NCI-H2196 (cell line): ENCODE data around the gene CCDC38.

ENCODE experiments used
- DNase-seq: peaks from one replicate; lab custom pipeline; 2025; ENCODE audit not compliant: unreplicated experiment; lab: John Stamatoyannopoulos, UW

The CCDC38 gene

DNA sequence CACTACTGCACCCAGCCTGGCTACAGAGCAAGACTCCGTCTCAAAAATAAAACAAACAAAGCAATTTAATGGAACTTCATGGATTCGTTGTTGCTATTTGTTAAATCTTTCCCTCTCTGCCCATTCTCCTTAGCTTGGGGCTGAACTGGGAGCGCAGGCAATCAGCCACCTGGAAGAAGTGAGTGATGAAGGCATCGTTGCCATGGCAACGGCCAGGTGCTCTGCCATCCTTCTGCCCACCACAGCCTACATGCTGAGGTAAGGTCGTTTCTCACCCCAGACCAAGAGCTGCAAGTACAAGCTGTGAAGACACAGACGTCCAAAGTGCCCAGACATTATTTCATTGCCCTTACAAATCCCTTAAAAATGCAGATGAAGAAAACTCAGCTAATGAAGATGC lies 19.8 kb upstream of the CCDC38 start:
- DNase-seq, result no peak

DNA sequence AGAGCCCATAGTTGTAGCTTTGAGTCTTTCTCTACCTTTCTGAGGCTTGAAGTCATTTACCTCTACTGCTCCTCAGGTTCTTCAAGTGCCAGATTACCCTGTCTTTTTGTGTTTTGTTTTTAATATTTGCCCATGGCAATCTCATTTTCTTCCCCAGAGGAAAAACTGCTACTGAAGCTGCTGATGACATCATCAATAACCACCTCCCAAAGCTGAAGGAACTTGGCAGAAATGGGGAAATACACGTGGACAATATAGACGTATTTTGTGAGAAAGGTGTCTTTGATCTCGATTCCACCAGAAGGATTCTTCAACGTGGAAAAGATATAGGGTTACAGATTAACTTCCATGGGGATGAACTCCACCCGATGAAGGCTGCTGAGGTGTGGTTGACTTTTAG lies 17.8 kb upstream of the CCDC38 start:
- DNase-seq, result no peak

DNA sequence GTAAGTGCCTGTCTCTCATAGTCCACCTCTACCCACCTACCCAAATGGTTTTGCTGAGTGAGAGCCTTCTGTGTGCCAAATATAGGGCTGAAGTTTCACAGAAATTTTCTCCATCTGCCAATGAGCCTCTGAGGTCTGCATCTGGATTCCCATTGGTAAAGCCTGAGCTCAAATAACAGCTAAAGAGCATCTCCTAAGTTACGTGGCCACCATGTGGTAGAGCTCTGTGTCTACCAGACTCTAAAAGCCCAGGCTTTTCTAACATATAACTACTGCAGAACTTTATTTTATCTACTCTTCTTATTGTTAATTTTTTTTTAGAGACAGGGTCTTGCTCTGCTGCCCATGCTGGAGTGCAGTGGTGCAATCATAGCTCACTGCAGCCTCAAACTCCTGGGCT lies 16.7 kb upstream of the CCDC38 start:
- DNase-seq, result peak; percentile 15

DNA sequence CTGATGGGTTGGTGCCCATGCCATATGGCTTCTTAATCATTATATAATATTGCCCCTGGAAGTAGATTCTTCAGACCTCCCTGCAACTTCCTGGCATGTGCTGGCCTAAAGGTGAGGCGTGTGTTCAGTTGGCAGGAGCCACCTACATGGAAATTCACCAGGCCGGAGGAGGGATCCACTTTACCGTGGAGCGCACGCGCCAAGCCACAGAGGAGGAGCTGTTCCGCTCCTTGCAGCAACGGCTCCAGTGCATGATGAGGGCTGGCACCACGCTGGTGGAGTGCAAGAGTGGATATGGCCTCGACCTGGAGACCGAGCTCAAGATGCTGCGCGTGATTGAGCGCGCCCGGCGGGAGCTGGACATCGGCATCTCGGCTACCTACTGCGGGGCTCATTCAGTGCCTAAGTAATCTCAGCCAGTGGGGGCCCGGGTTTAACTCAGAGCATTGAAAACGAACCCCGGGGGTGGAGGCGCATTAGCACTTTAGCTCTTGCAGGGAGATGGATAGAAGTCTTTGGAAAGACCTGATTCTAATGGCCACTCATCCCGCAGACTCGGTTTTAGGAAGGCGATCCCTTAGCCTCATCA lies 14.2 kb upstream of the CCDC38 start:
- no peak for DNase-seq

DNA sequence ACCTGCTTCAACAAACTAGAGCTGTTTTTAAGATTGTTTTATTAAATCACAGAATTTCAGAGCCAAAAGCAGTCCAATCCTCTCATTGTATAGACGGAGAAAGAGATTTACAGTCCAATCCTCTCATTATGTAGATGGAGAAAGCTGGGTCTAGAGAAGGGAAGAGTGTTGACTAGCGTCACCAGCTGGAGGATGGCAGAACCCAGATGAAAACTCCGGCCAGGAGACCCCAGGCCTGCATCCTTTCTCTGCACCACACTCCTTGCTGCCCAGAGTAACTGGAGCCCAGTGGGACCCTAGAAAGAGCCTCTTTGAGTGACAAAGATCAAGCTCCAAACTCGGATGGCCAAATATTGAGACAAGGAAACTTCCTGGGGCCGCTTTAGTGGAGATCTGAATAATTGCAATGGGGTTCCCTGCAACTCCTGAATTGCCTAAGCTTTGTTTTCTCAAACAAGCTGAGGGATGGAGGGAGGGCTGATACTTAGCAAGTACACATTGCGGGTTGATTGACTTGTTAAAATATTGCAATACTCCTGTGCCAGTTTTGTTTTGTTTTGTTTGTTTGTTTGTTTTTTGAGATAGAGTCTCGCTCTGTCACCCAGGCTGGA lies 13.2 kb upstream of the CCDC38 start:
- no peak for DNase-seq

DNA sequence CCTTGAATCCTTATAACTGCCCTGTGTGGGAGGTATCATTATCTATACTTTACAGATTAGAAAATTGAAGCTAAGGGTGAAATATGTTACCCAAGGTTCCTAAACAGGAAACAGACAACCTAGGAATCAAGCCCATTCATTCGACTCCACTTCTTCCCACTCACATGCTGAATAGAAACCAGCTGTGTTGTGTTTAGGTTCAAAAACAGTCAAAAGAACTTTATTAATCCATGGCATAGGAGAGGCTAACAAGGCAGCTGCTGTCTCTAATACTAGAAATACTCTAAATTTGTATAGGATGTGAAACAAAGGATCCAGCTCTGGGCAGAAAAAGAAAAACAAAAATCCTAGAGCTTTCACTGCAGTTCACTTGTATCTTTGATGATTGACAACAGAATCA lies 10.6 kb upstream of the CCDC38 start:
- DNase-seq, result no peak

DNA sequence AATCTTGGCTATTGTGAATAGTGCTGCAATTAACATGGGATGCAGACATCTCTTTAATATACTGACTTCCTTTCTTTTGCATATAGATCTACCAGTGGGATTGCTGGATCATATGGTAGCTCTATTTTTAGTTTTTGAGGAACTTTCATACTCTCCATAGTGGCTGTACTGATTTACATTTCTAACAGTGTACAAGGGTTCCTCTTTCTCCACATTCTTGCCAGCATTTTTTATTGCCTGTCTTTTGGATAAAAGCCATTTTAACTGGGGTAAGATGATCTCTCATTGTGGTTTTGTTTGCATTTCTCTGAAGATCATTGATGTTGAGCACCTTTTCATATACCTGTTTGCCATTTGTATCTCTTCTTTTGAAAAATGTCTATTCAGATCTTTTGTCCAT lies 9.1 kb upstream of the CCDC38 start:
- peak; percentile 12 for DNase-seq

DNA sequence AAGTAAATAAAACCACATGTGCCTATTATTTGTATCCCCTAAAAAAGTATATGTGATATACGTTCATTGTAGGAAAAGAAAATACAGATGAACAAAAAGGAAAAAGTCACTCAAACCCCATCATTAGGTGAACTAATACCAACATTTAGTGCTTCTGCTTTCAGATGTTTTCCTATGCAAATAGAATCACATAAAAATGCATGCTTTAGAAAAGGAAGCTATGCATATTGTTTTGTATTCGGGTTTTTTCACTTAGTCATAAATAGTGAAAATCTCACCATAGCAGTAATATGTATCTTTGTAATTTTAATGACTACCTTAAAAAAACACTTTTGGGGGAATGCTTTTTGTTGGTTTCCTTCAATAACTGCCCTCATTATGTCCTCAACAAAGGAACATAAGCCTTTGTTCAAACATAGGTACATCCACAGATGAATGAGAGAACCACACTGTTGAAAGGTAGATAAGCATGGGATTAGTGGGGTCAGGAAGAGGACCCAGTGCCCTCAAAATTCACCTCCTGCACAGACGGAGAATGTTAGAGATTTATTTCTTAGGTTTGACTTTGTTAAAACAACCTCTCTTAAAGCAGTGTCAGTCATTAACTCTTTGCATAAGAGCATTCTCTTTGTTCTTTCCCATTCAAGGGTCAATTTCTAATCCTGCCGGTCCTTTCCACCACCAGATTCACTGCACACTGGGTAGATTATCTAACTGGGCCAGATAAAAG lies 7.2 kb upstream of the CCDC38 start:
- DNase-seq, result no peak

DNA sequence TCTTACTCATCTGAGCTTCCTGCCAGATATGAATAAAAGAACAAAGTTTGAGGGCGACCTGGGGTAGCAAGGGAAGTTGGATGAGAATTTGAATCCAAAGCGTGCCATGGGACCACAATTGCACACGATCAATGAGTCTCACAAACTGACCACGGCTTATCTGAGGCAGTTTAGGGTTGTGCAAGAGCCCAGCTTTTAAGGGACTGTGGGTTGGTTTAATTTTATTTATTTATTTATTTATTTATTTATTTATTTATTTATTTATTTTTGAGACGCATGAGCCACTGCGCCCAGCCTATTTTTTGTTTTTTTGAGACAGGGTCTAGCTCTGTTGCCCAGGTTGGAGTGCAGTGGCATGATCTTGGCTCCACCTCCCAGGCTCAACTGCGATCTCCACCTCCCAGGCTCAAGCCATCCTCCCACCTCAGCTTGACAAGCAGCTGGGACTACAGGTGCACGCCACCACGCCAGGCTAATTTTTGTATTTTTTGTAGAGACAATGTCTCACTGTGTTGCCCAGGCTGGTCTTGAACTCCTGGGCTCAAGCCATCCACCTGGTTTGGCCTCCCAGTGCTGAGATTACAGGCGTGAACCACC lies 1.8 kb upstream of the CCDC38 start:
- DNase-seq, result no peak

DNA sequence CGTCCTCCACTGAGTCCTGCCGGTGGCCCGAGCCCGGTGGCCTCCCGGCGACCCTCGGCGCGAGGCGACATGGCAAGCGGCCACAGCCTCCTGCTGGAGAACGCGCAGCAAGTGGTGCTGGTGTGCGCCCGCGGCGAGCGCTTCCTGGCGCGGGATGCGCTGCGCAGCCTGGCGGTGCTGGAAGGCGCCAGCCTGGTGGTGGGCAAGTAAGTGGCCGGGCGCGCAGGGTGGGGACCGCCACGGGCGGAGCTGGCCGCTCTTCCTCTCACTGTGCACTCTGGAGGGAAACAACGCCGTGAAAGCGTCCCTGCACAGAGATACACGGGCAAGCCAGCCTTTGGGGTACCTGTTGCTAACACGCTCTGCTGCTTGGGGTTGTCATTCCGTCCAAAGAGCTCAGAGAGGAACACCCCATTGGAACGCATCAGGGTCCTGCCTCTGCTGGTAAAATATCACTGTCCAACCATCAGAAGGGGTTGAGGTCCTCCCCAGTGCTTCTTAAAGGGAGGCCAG lies 972 bp upstream of the CCDC38 start, which contains the start of gene AMDHD1:
TSS of gene AMDHD1 (plus strand) at position 2 of the 513 bp plus-strand sequence. CDS start at position 70, 68 bp downstream.
- DNase-seq, result peak; percentile 46

DNA sequence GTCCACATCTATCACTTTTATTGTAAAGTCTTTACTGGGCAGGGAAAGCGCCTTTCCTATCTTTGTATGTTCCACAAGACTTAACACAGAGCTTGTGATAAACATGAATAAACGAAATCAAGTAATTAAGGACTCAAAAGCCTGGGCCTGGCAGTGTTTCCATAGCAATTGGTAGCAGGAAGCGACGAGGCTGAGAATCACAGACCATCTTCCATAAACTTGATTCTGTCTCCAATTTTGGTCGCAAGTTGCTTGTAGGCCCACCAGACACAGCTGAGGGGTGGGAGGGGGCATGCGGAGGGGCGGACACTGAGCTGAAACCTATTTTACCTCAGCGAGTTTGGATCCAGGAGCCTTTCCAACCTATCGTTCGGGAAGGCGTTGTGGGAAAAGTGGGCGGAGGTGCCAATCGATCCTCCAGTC lies 302 bp downstream of the CCDC38 start:
- peak; percentile 55 for DNase-seq

DNA sequence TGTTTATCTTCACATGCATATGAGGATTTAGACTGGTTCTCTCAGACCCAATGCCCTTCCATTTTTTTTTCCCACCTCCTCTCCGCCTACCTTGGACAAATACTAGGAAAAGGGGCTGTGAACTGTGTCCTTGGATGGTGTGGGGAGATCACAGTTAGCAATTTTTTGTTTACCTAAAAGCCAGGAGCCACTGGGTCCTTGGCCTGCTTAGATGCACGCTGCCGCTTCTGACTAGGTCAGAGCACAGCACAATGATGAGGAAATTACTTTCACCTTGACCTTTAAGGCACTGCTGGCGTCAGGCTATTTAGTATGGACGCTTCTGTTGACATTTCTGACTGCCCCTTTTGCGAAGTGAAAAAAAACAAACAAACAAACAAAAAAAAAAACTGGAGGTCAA lies 1.9 kb downstream of the CCDC38 start:
- DNase-seq, result no peak

DNA sequence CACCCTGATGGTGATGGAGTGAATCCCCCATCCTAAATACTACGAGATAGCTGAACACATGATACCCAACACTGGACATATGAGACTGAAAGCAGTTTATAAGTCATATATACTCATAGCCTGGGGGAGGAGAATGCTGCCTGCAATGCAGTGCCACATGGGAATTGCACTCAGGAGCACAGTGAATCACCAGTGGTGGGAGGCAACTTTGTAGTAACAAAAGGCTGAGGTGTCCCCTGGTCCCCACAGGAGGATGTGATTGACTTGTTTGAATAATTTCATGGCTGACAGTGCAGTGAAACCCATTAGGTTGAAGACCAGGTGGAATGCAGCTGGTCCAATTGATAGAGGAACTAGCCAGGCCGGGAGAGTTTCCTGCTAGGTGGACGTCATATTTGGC lies 20.2 kb downstream of the CCDC38 start:
- no peak for DNase-seq

DNA sequence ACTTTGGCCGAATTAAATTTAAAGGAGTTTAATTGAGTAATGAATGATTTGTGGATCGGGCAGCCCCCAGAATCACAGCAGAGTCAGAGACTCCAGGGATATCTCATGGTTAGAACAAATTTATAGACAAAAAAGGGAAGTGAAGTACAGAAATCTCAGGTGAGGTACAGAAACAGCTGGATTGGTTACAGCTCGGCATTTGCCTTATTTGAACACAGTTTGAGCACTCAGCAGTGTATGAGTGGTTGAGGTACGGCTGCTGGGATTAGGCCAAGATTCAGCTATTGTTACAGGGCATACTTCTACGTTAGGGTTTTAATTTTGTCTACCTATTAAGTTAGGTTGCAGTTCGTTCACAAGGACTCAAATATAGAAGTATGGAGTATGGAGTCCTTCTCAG lies 23.3 kb downstream of the CCDC38 start:
- DNase-seq, result no peak

DNA sequence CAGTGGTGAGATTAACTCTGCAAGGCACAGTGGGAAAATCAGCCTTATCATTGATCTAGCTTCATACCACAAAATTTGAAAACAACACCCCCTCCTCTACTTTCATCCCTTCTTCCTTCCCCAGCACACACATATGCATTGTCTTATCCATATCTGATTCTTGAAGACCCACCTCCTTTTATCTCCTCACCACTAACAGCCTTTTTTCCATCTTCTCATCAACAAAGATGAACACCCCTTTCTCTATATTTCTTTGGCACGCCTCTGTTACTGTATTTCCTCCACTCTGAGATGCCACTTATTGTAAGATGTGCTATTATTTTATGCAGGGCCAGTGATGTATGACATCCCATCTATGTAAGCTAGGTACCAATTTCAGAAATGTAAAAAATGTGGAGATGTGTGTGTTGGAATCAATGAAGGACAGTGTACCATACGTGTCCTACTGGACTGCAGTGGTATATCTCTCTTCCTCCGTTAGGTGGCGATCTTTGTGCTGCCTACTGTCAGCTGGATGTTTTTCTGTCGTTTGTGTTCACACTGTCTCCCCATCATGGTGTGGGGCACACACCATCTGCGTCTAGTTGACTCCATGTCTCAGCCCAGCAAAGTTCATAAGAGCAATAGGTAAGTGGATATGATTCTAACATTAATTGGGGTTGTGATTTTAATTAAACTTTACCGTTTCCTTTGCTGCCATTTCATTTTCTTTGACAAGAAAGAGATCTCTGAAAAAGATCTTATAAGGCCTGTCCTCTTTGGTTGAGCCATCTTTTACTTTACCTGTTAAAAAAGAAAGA lies 24.0 kb downstream of the CCDC38 start:
- DNase-seq, result peak; percentile 69

DNA sequence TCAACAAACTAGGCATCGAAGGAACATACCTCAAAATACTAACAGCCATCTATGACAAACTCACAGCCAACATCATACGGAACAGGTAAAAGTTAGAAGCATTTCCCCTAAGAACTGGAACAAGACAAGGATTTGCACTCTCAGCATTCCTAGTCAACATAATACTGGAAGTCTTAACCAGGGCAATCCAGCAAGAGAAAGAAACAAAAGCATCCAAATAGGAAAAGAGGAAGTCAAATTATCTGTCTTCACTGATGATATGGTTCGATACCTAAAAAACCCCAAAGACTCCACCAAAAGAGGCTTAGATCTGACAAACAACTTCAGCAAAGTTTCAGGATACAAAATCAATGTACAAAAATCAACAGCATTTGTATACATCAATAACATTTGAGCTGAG lies 32.5 kb downstream of the CCDC38 start:
- DNase-seq, result no peak

DNA sequence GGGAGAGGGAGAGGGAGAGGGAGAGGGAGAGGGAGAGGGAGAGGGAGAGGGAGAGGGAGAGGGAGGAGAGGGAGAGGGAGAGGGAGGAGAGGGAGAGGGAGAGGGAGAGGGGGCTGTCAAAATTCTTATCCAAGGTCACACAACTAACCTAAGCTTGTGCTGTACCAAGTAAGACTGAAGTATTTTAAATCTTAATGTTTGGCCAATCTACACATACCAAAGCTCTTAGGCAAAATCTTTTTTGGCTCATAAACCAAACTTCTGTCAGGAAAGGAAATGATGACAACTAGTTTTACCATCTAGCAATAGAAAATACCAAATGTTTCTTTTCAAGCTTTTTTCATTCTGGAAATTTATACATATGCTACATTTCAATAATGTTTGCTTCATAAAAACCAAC lies 33.8 kb downstream of the CCDC38 start:
- DNase-seq, result no peak

DNA sequence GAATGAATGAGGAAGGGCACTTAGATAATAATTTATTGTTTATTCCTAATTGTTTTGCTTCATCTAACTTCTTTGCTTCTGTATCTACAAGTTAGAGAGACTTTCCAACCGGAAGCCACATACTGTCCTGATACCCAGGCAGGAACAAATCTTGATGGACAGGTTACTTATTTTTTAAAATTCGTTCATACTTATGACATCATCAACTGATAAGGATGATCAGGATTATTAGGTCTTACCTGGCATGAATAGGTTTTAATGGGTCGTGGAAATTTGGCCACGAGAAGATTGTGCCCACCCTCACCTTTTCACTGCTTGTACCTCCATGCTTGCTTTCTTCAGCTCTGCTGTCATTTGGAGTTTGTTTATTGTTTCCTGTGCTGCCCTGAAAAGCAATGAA lies 44.3 kb downstream of the CCDC38 start:
- no peak for DNase-seq

DNA sequence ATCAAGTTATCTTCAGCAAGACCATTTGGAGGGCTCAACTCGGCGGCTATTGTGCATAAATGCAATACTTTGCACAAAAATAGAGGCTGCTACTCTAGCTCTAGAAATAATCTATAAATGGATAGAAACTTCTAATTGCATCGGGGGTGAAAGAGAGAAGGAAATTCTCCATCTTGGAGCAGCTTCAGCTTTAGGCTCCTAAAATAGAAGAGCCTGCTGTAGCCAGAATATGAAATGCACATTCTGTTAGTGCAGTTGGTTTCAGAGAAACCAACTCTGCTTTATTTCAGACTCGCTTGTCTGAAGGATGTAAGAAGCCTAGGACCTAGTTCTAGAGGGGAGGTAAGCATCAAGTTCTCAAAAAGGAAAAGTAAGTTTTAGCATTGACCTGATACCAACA lies 45.6 kb downstream of the CCDC38 start:
- DNase-seq, result no peak

DNA sequence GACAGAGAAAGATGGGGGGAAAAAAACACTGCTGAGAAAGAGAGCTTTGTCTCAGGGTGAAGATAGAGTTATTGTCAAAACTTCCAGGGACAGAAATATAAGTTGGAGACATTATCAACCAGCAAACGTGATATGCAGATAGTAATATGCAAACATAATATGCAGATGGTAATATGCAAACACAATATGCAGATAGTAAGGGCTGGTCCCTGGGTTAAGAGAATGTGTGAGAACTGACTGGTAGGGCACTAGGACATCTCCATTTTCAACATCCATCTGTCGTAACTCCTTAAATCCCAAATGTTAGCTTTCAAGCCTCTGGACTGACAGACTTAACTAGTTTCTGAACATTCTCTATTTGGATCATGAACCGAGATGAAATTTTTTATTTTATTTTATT lies 51.5 kb downstream of the CCDC38 start:
- no peak for DNase-seq

DNA sequence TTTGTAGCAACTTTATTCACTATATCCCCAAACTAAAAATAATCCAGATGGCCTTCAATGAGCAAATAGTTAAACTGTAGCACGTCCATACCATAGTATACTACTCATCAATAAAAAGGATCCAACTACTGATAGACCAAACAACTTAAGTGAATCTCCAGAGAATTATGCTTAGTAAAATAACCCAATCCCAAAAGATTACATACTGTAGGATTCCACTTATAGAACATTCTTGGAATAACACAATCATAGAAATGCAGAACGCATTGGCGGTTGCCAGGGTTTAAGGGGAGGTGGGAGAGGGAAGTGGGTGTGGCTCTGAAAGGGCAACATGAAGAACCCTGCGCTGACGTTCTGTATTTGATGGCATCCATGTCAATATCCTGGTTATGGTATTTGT lies 55.1 kb downstream of the CCDC38 start:
- no peak for DNase-seq
